Activated T-cell treated with anti-CD3 and anti-CD28 coated beads, Interleukin-2, amount 50 U/mL, for 1 hour (primary cell): ENCODE results near the gene OCIAD1.

Experiments
- DNase-seq: peaks from one replicate; pipeline ENCODE4 v3.0.0-alpha.2; 2020

Gene OCIAD1

GRCh38 chr4:48898733-48899431, 68.0 kb downstream of the OCIAD1 start:
- no peak for DNase-seq

- DNase-seq, result no peak
These were observed 68.5 kb downstream of the OCIAD1 start for GRCh38 chr4:48899432-48899749.

- no peak for DNase-seq
These were observed 69.1 kb downstream of the OCIAD1 start for GRCh38 chr4:48899950-48900349.

GRCh38 chr4:48901196-48901595, 70.3 kb downstream of the OCIAD1 start:
- no peak for DNase-seq

GRCh38 chr4:48902266-48902665, 71.4 kb downstream of the OCIAD1 start:
- no peak for DNase-seq

- no peak for DNase-seq
These were observed 73.2 kb downstream of the OCIAD1 start for GRCh38 chr4:48904101-48904500.

GRCh38 chr4:48904541-48905142, 73.8 kb downstream of the OCIAD1 start:
- DNase-seq, result no peak

GRCh38 chr4:48905363-48906015, 74.6 kb downstream of the OCIAD1 start:
- no peak for DNase-seq

GRCh38 chr4:48906206-48907173, 75.6 kb downstream of the OCIAD1 start, which contains the start of gene OCIAD2:
Gene OCIAD2, minus strand, starts transcription at chr4:48906774. Its CDS starts 2,225 bp downstream, at chr4:48904549.
- DNase-seq, result peak; percentile 81

- no peak for DNase-seq
These were observed 77.0 kb downstream of the OCIAD1 start for GRCh38 chr4:48907706-48908477.

GRCh38 chr4:48908687-48909086, 77.8 kb downstream of the OCIAD1 start:
- no peak for DNase-seq

GRCh38 chr4:48909697-48910096, 78.8 kb downstream of the OCIAD1 start:
- no peak for DNase-seq

GRCh38 chr4:48910511-48910910, 79.6 kb downstream of the OCIAD1 start:
- no peak for DNase-seq
